Activated naive CD8-positive, alpha-beta T cell treated with anti-CD3 and anti-CD28 coated beads, Interleukin-2, amount 50 U/mL, for 24 hours (primary cell): ENCODE results near the gene DHRS3.

Source experiments
- ATAC-seq: fragments of 150-1000 bp; cut with Tn5 transposase; one replicate; pipeline ENCODE4 v1.10.0; 2021
- DNase-seq: peaks from one replicate; pipeline ENCODE4 v3.0.0; 2021
- H3K27ac Mint-ChIP-seq: one replicate; pipeline ENCODE4 v1.8.0; 2021; ENCODE audit warnings: mild to moderate bottlenecking, mixed read lengths
- H3K27me3 Mint-ChIP-seq: one replicate; pipeline ENCODE4 v1.8.0; 2021; ENCODE audit warnings: mixed read lengths
- H3K36me3 Mint-ChIP-seq: one replicate; pipeline ENCODE4 v1.8.0; 2021; ENCODE audit warnings: low read depth, mixed read lengths
- H3K4me1 Mint-ChIP-seq: one replicate; pipeline ENCODE4 v1.8.0; 2021; ENCODE audit warnings: mixed read lengths
- H3K4me3 Mint-ChIP-seq: one replicate; pipeline ENCODE4 v1.8.0; 2021; ENCODE audit warnings: mild to moderate bottlenecking, moderate library complexity, mixed read lengths
- H3K9me3 Mint-ChIP-seq: one replicate; pipeline ENCODE4 v1.8.0; 2021; ENCODE audit warnings: mixed read lengths

The DHRS3 gene

DNA sequence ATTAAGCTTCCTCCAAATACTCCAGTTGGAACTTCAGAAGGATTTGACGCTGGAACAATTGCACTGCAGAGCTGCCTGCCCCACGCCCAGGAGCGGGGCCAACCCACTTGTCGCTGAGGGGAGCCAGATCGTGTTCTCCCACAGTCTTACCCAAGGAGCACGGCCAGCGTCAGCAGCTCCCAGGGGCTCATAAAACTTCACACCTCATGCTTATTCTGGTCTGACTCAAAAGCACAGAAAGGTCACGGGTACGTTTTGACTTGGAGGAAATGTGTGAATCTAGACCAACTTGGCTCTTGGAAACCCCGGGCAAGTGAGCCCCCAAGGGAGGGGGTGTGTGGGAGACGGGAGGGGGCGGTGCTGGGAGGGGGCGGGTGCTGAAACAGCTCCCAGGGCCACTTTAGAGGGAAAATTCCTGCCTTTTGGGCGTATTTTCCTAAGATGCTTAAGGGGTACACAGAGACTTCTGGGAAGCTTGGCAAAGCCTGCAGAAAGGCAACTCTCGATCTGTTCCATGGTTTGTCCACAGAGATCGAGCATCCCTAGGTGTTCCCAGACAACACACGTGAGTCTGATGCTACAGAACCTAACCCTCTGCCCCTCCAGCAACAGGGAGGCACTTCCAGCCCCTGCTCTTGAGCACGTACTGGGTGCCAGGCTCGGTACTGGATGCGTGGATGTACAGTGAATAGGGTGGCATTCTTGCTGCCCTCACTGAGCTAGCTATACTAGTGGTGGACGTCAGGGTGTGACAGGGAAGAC lies 98.9 kb downstream of the DHRS3 start:
- peak; percentile 79 for DNase-seq
- Mint-ChIP-seq H3K4me1 (peaks cover 60% of the 10 kb centered on the region), H3K4me3 (peak overlapping the region; percentile 45), H3K36me3 (peaks cover 12% of the 10 kb centered on the region), H3K9me3 (no peaks in the 10 kb centered on the region), H3K27me3 (no peaks in the 10 kb centered on the region), H3K27ac (peak overlapping the region; percentile 94)
- peak; percentile 98 for ATAC-seq
